Gastroesophageal sphincter (tissue), 4 donors: ENCODE measurements around the gene RAP1GAP2. TPM values are rescaled to one million over a fixed set of nuclear protein-coding genes. Genes with fewer than 3 reads are reported as not detected.

Experiments used
- ATAC-seq: fragments of 150-250 bp; one replicate; pipeline ENCODE4 v1.9.1; 2016; ENCODE audit warnings: mild to moderate bottlenecking, moderate library complexity
- H3K27ac ChIP-seq, 4 donors: fragments of 200-600 bp; sonication (generic) in 3 of 4; 1 replicate in 3 of 4; 2 replicates in 1 of 4; pipeline ENCODE4 v1.5.1; 2016 to 2019
- H3K27me3 ChIP-seq: fragments of 200-600 bp; sonication (generic); one replicate; pipeline ENCODE4 v1.5.1; 2019
- H3K36me3 ChIP-seq, 2 donors: fragments of 200-600 bp; sonication (generic); one replicate each; pipeline ENCODE4 v1.5.1; 2019; ENCODE audit warnings: control low read depth in 1 of 2
- H3K4me1 ChIP-seq, 3 donors: fragments of 200-600 bp; sonication (generic); 1 replicate in 2 of 3; 2 replicates in 1 of 3; pipeline ENCODE4 v1.5.1; 2016 to 2019; ENCODE audit warnings: control low read depth in 2 of 3
- H3K4me3 ChIP-seq, 2 donors: fragments of 200-600 bp; sonication (generic); one replicate each; pipeline ENCODE4 v1.5.1; 2019; ENCODE audit warnings: mild to moderate bottlenecking in 1 of 2, moderate library complexity in 1 of 2
- H3K9me3 ChIP-seq, 3 donors: fragments of 200-600 bp; sonication (generic); one replicate each; pipeline ENCODE4 v1.5.1; 2017 to 2019; ENCODE audit warnings: control low read depth in 2 of 3
- CTCF ChIP-seq, 4 experiments: fragments of 200-600 bp in 2 of 4; fragments of 450-650 bp in 2 of 4; sonication (generic) in 1 of 4; IDR thresholded peaks; one replicate each; pipeline ENCODE4 v1.5.1; 2017 to 2019; ENCODE audit warnings: antibody characterized with exemption in 4 of 4, mild to moderate bottlenecking in 2 of 4, moderate library complexity in 2 of 4
- EP300 ChIP-seq: sonication (generic); formaldehyde crosslinking; IDR thresholded peaks from one replicate; pipeline ENCODE4 v1.6.1; 2017; ENCODE audit warnings: antibody characterized with exemption, mild to moderate bottlenecking
- POLR2A ChIP-seq, 2 donors: fragments of 450-650 bp; IDR thresholded peaks; one replicate each; pipeline ENCODE4 v1.6.1; 2017; ENCODE audit warnings: antibody characterized with exemption in 2 of 2, mild to moderate bottlenecking in 2 of 2, moderate library complexity in 1 of 2
- POLR2AphosphoS5 ChIP-seq: sonication (generic); formaldehyde crosslinking; IDR thresholded peaks from one replicate; pipeline ENCODE4 v1.6.1; 2017; ENCODE audit warnings: antibody characterized with exemption
- WGBS, 2 donors: methylation state at CpG; one replicate each; pipeline ENCODE4 v1.1.5; 2018; ENCODE audit warnings: low coverage in 1 of 2; 5-methylcytosine and 5-hydroxymethylcytosine counted together
- total RNA-seq, 4 donors: library from RNA; depleted of rRNA; stranded (reverse); fragments of >200 nt; gene quantifications; one replicate each; pipeline ENCODE4 v1.1.0, GENCODE V29; 2016

RAP1GAP2 gene
- total RNA-seq, 4 donors from 2014 or later: 8.8 to 19.5 (median 11.3) TPM

GRCh38 chr17:2819921-2820501 lies 23.8 kb downstream of the RAP1GAP2 start:
- no peak for ATAC-seq
- Histone ChIP-seq H3K4me1 (no peaks in the 10 kb centered on the region), H3K36me3 (no peaks in the 10 kb centered on the region), H3K9me3 (no peaks in the 10 kb centered on the region), H3K27me3 (peaks cover 42% of the 10 kb centered on the region), H3K27ac (no peak overlapping the region), H3K4me3 (no peak overlapping the region)
- 79 to 86% methylated on average over 1 to 4 of the region's 11 CpGs for WGBS, 2 donors
- no peak for TF ChIP-seq EP300
- TF ChIP-seq POLR2AphosphoS5: no peak
- TF ChIP-seq POLR2A (IDR thresholded peaks at IDR 0.05): no peak
- TF ChIP-seq CTCF (IDR thresholded peaks at IDR 0.05): no peak

- TF ChIP-seq POLR2A (IDR thresholded peaks at IDR 0.05) (no peak), POLR2AphosphoS5 (no peak), EP300 (no peak), CTCF (IDR thresholded peaks at IDR 0.05) (no peak)
- no peaks in the 10 kb centered on the region for H3K4me1 ChIP-seq
- no peaks in the 10 kb centered on the region for H3K9me3 ChIP-seq
- no peak for ATAC-seq
- WGBS, 2 donors: 87% methylated on average over 3 of the region's 8 CpGs; no CpG with 5 or more reads in 1 of the 2 donors
- H3K27ac ChIP-seq: no peak overlapping the region
- H3K36me3 ChIP-seq: no peaks in the 10 kb centered on the region
- peaks cover 42% of the 10 kb centered on the region for H3K27me3 ChIP-seq
- no peak overlapping the region for H3K4me3 ChIP-seq
These were observed 25.6 kb downstream of the RAP1GAP2 start for GRCh38 chr17:2821868-2822267.

- WGBS, 2 donors: 57 to 60% methylated on average over 3 to 7 of the region's 7 CpGs
- peaks cover 42% of the 10 kb centered on the region for H3K27me3 ChIP-seq
- no peaks in the 10 kb centered on the region for H3K4me1 ChIP-seq
- no peaks in the 10 kb centered on the region for H3K36me3 ChIP-seq
- H3K4me3 ChIP-seq: no peak overlapping the region
- no peaks in the 10 kb centered on the region for H3K9me3 ChIP-seq
- TF ChIP-seq CTCF (IDR thresholded peaks at IDR 0.05): no peak
- TF ChIP-seq POLR2A (IDR thresholded peaks at IDR 0.05): no peak
- no peak for TF ChIP-seq EP300
- TF ChIP-seq POLR2AphosphoS5: no peak
- ATAC-seq: no peak
- H3K27ac ChIP-seq: no peak overlapping the region
These were observed 26.1 kb downstream of the RAP1GAP2 start for GRCh38 chr17:2822358-2822757.

GRCh38 chr17:2825253-2825970 lies 29.2 kb downstream of the RAP1GAP2 start:
- ATAC-seq: no peak
- Histone ChIP-seq H3K36me3 (no peaks in the 10 kb centered on the region), H3K4me3 (no peak overlapping the region), H3K27me3 (peaks cover 33% of the 10 kb centered on the region), H3K9me3 (no peaks in the 10 kb centered on the region), H3K27ac (no peak overlapping the region), H3K4me1 (peaks cover 0 to 4% (median 0%) of the 10 kb centered on the region in 3 donors)
- TF ChIP-seq CTCF (IDR thresholded peaks at IDR 0.05) (no peak), EP300 (no peak), POLR2A (IDR thresholded peaks at IDR 0.05) (no peak), POLR2AphosphoS5 (no peak)
- 53 to 69% methylated on average over 10 to 13 of the region's 15 CpGs for WGBS, 2 donors
